BLaER1 treated with 17β-estradiol and CSF1 and Interleukin-3, amounts not matched to agents 10 nM and 100 nM (cell line): Measurements from ENCODE around the gene DEDD.

Source experiments
- H3K27ac ChIP-seq, 11 experiments: shearing (Covaris generic); formaldehyde crosslinking; 2 replicates each; pipeline ENCODE4 v1.8.1; 2022
- H3K27me3 ChIP-seq, 11 experiments: shearing (Covaris generic); formaldehyde crosslinking; 2 replicates each; pipeline ENCODE4 v1.8.1; 2022
- H3K36me3 ChIP-seq, 11 experiments: shearing (Covaris generic); formaldehyde crosslinking; 2 replicates each; pipeline ENCODE4 v1.8.1; 2022
- H3K4me1 ChIP-seq, 10 experiments: shearing (Covaris generic); formaldehyde crosslinking; 2 replicates each; pipeline ENCODE4 v1.8.1; 2022
- H3K4me2 ChIP-seq, 11 experiments: shearing (Covaris generic); formaldehyde crosslinking; 2 replicates each; pipeline ENCODE4 v1.8.1; 2022
- H3K4me3 ChIP-seq, 10 experiments: shearing (Covaris generic); formaldehyde crosslinking; 2 replicates each; pipeline ENCODE4 v1.8.1; 2022
- H3K9ac ChIP-seq, 11 experiments: shearing (Covaris generic); formaldehyde crosslinking; 2 replicates each; pipeline ENCODE4 v1.8.1; 2022
- H3K9me3 ChIP-seq, 11 experiments: shearing (Covaris generic); formaldehyde crosslinking; replicated peaks in 1 of 11; 2 replicates each; pipeline ENCODE4 v1.8.1; 2022
- H4K20me1 ChIP-seq, 11 experiments: shearing (Covaris generic); formaldehyde crosslinking; 2 replicates each; pipeline ENCODE4 v1.8.1; 2022
- Cebpa-rat ChIP-seq, 11 experiments: shearing (Covaris generic); IDR thresholded peaks; 2 replicates each; pipeline ENCODE4 v1.8.1; 2022

The DEDD gene

GRCh38 chr1:161098210-161099068 is 34.0 kb downstream of the DEDD start, which contains the start of gene KLHDC9:
Gene KLHDC9, plus strand, starts transcription at chr1:161098361. Its CDS starts 175 bp downstream, at chr1:161098536.
- Histone ChIP-seq H3K4me1 (peaks cover 27 to 51% (median 37%) of the 10 kb centered on the region in 10 experiments), H3K9ac (peak within 1 kb of the TSS; percentile 34 to 79 (median 60); a peak in 21 of 22 replicates), H3K36me3 (peaks cover 36 to 50% (median 45%) of the 10 kb centered on the region in 11 experiments), H3K4me3 (peak within 1 kb of the TSS; percentile 32 to 66 (median 56)), H3K27ac (peak within 1 kb of the TSS in 9 of 11 experiments; percentile 3 to 61 (median 23); a peak in 14 of 22 replicates), H3K9me3 (no peaks in the 10 kb centered on the region), H3K4me2 (peak within 1 kb of the TSS; percentile 88 to 99 (median 96)), H3K27me3 (no peaks in the 10 kb centered on the region), H4K20me1 (peaks cover 6 to 59% (median 55%) of the 10 kb centered on the region in 11 experiments; a peak in 20 of 22 replicates)
- no peak for TF ChIP-seq Cebpa-rat (IDR thresholded peaks at IDR 0.05)

GRCh38 chr1:161096530-161096929 is 35.9 kb downstream of the DEDD start:
- Histone ChIP-seq H3K36me3 (peaks cover 22 to 31% (median 28%) of the 10 kb centered on the region in 11 experiments), H4K20me1 (peaks cover 0 to 40% (median 36%) of the 10 kb centered on the region in 11 experiments; a peak in 20 of 22 replicates), H3K27ac (no peak overlapping the region), H3K4me3 (no peak overlapping the region), H3K27me3 (no peaks in the 10 kb centered on the region), H3K9ac (0 out of 22 replicates have a peak overlapping the region, but pooled peaks of 2 of the 11 experiments have one; percentile 2 to 12), H3K4me2 (peak overlapping the region in 4 of 11 experiments; percentile 90 to 98 (median 95); a peak in 8 of 22 replicates), H3K9me3 (no peaks in the 10 kb centered on the region), H3K4me1 (peaks cover 27 to 70% (median 42%) of the 10 kb centered on the region in 10 experiments)
- no peak for TF ChIP-seq Cebpa-rat (IDR thresholded peaks at IDR 0.05)

- peaks cover 16 to 26% (median 22%) of the 10 kb centered on the region in 11 experiments; a peak in 21 of 22 replicates for H3K36me3 ChIP-seq
- peaks cover 27 to 73% (median 42%) of the 10 kb centered on the region in 10 experiments for H3K4me1 ChIP-seq
- H3K4me3 ChIP-seq, result no peak overlapping the region
- H3K27ac ChIP-seq, result no peak overlapping the region
- no peak for TF ChIP-seq Cebpa-rat (IDR thresholded peaks at IDR 0.05)
- peaks cover 0 to 34% (median 32%) of the 10 kb centered on the region in 11 experiments; a peak in 20 of 22 replicates for H4K20me1 ChIP-seq
- H3K4me2 ChIP-seq, result peak overlapping the region in 4 of 11 experiments; percentile 90 to 98 (median 95); a peak in 8 of 22 replicates
- H3K9ac ChIP-seq, result 0 out of 22 replicates have a peak overlapping the region, but pooled peaks of 1 of the 11 experiments have one; percentile 12
- H3K27me3 ChIP-seq, result no peaks in the 10 kb centered on the region
- H3K9me3 ChIP-seq, result no peaks in the 10 kb centered on the region
These were observed 36.5 kb downstream of the DEDD start for GRCh38 chr1:161096015-161096414.

GRCh38 chr1:161095230-161095629 is 37.2 kb downstream of the DEDD start:
- Histone ChIP-seq H3K4me3 (no peak overlapping the region), H3K27me3 (no peaks in the 10 kb centered on the region), H3K27ac (no peak overlapping the region), H3K4me1 (peaks cover 27 to 74% (median 42%) of the 10 kb centered on the region in 10 experiments), H4K20me1 (peaks cover 0 to 27% (median 25%) of the 10 kb centered on the region in 11 experiments; a peak in 20 of 22 replicates), H3K4me2 (no peak overlapping the region; a peak in 1 of 22 replicates), H3K9me3 (no peaks in the 10 kb centered on the region), H3K36me3 (peaks cover 9 to 18% (median 15%) of the 10 kb centered on the region in 11 experiments; a peak in 21 of 22 replicates), H3K9ac (no peak overlapping the region)
- no peak for TF ChIP-seq Cebpa-rat (IDR thresholded peaks at IDR 0.05)

- Histone ChIP-seq H3K9ac (no peak overlapping the region), H3K4me1 (peaks cover 25 to 80% (median 38%) of the 10 kb centered on the region in 10 experiments), H3K36me3 (peaks cover 1 to 10% (median 7%) of the 10 kb centered on the region in 11 experiments; a peak in 19 of 22 replicates), H3K9me3 (no peaks in the 10 kb centered on the region), H3K27ac (no peak overlapping the region), H3K4me2 (no peak overlapping the region), H3K27me3 (no peaks in the 10 kb centered on the region), H3K4me3 (no peak overlapping the region), H4K20me1 (peaks cover 0 to 19% (median 18%) of the 10 kb centered on the region in 11 experiments; a peak in 20 of 22 replicates)
- TF ChIP-seq Cebpa-rat (IDR thresholded peaks at IDR 0.05), result no peak
These were observed 38.0 kb downstream of the DEDD start for GRCh38 chr1:161094481-161094880.

- H3K27me3 ChIP-seq, result no peaks in the 10 kb centered on the region
- H3K27ac ChIP-seq, result no peak overlapping the region
- peaks cover 7 to 80% (median 24%) of the 10 kb centered on the region in 10 experiments; a peak in 19 of 20 replicates for H3K4me1 ChIP-seq
- TF ChIP-seq Cebpa-rat (IDR thresholded peaks at IDR 0.05), result no peak
- H3K4me3 ChIP-seq, result no peak overlapping the region
- H3K36me3 ChIP-seq, result no peaks in the 10 kb centered on the region
- H4K20me1 ChIP-seq, result peaks cover 0 to under 1% (median 0%) of the 10 kb centered on the region in 11 experiments; a peak in 1 of 22 replicates
- peak overlapping the region in 5 of 11 experiments; percentile 32 to 71 (median 59); a peak in 9 of 22 replicates for H3K4me2 ChIP-seq
- H3K9ac ChIP-seq, result no peak overlapping the region
- H3K9me3 ChIP-seq, result no peaks in the 10 kb centered on the region
These were observed 39.8 kb downstream of the DEDD start for GRCh38 chr1:161092621-161093028.

GRCh38 chr1:161091796-161092507 is 40.5 kb downstream of the DEDD start:
- no peaks in the 10 kb centered on the region for H3K36me3 ChIP-seq
- H3K4me1 ChIP-seq, result peaks cover under 1 to 79% (median 17%) of the 10 kb centered on the region in 10 experiments; a peak in 16 of 20 replicates
- no peak for TF ChIP-seq Cebpa-rat (IDR thresholded peaks at IDR 0.05)
- peak overlapping the region in 3 of 11 experiments; percentile 59 to 71 (median 63); a peak in 7 of 22 replicates for H3K4me2 ChIP-seq
- no peak overlapping the region for H3K27ac ChIP-seq
- H3K9ac ChIP-seq, result no peak overlapping the region
- no peaks in the 10 kb centered on the region for H4K20me1 ChIP-seq
- no peaks in the 10 kb centered on the region for H3K9me3 ChIP-seq
- H3K4me3 ChIP-seq, result no peak overlapping the region
- no peaks in the 10 kb centered on the region for H3K27me3 ChIP-seq

- Histone ChIP-seq H3K4me1 (peaks cover 0 to 79% (median 10%) of the 10 kb centered on the region in 10 experiments; a peak in 10 of 20 replicates), H3K9me3 (no peaks in the 10 kb centered on the region), H3K4me3 (no peak overlapping the region), H3K27me3 (no peaks in the 10 kb centered on the region), H3K36me3 (no peaks in the 10 kb centered on the region), H3K9ac (no peak overlapping the region), H3K27ac (no peak overlapping the region), H4K20me1 (no peaks in the 10 kb centered on the region), H3K4me2 (no peak overlapping the region)
- TF ChIP-seq Cebpa-rat (IDR thresholded peaks at IDR 0.05), result no peak
These were observed 41.4 kb downstream of the DEDD start for GRCh38 chr1:161091093-161091492.
